H9 (cell line): ENCODE data around the gene SEC23A. TPM values are rescaled to one million over a fixed set of nuclear protein-coding genes. Genes with fewer than 3 reads are reported as not detected.

Experiments used
- DNase-seq: peaks from one replicate; pipeline ENCODE4 v3.0.0-alpha.2; 2017
- H2AFZ ChIP-seq: one replicate; pipeline ENCODE4 v1.6.1; 2013; ENCODE audit warnings: mild to moderate bottlenecking, low read length, control low read depth, moderate library complexity
- H2AK5ac ChIP-seq: 2 replicates; pipeline ENCODE4 v1.6.1; 2013; ENCODE audit warnings: low read length, control low read depth, mixed read lengths; ENCODE audit not compliant: insufficient read length
- H2BK120ac ChIP-seq: one replicate; pipeline ENCODE4 v1.6.1; 2013; ENCODE audit warnings: low read depth, mild to moderate bottlenecking, low read length, control low read depth, inconsistent platforms; ENCODE audit not compliant: poor library complexity, severe bottlenecking
- H2BK12ac ChIP-seq: 2 replicates; pipeline ENCODE4 v1.6.1; 2013; ENCODE audit warnings: low read length, control low read depth, mixed read lengths, low read depth; ENCODE audit not compliant: insufficient read length
- H2BK15ac ChIP-seq: 2 replicates; pipeline ENCODE4 v1.6.1; 2013; ENCODE audit warnings: low read depth, low read length, control low read depth
- H2BK20ac ChIP-seq: one replicate; pipeline ENCODE4 v1.6.1; 2013; ENCODE audit warnings: low read depth, mild to moderate bottlenecking, low read length, control low read depth, inconsistent platforms; ENCODE audit not compliant: poor library complexity, severe bottlenecking
- H2BK5ac ChIP-seq: 2 replicates; pipeline ENCODE4 v1.6.1; 2013; ENCODE audit warnings: low read length, control low read depth, mixed read lengths; ENCODE audit not compliant: insufficient read length
- H3K14ac ChIP-seq: 2 replicates; pipeline ENCODE4 v1.6.1; 2013; ENCODE audit warnings: low read length, control low read depth; ENCODE audit not compliant: insufficient read depth
- H3K18ac ChIP-seq: 2 replicates; pipeline ENCODE4 v1.6.1; 2013; ENCODE audit warnings: low read depth, mild to moderate bottlenecking, mixed read lengths, low read length, control low read depth; ENCODE audit not compliant: insufficient read length
- H3K23ac ChIP-seq: 2 replicates; pipeline ENCODE4 v1.6.1; 2013; ENCODE audit warnings: low read length, control low read depth, mixed read lengths, low read depth; ENCODE audit not compliant: insufficient read length
- H3K23me2 ChIP-seq: 2 replicates; pipeline ENCODE4 v1.6.1; 2013; ENCODE audit warnings: low read depth, mild to moderate bottlenecking, mixed read lengths, low read length, control low read depth; ENCODE audit not compliant: insufficient read length, poor library complexity, severe bottlenecking
- H3K27ac ChIP-seq: 2 replicates; pipeline ENCODE4 v1.5.1; 2013; ENCODE audit warnings: low read length, control low read depth, mixed read lengths, low read depth; ENCODE audit not compliant: insufficient read length
- H3K27me3 ChIP-seq: 2 replicates; pipeline ENCODE4 v1.6.1; 2013; ENCODE audit warnings: low read length, control low read depth, inconsistent platforms; ENCODE audit not compliant: insufficient read depth
- H3K4ac ChIP-seq: 2 replicates; pipeline ENCODE4 v1.6.1; 2013; ENCODE audit warnings: low read depth, mild to moderate bottlenecking, control low read depth, inconsistent platforms, low read length, moderate library complexity
- H3K4me1 ChIP-seq: 2 replicates; pipeline ENCODE4 v1.6.1; 2013; ENCODE audit warnings: low read length, control low read depth, inconsistent platforms; ENCODE audit not compliant: insufficient read depth
- H3K4me2 ChIP-seq: 2 replicates; pipeline ENCODE4 v1.6.1; 2013; ENCODE audit warnings: low read length, control low read depth, mixed read lengths; ENCODE audit not compliant: insufficient read length, insufficient read depth
- H3K56ac ChIP-seq: 2 replicates; pipeline ENCODE4 v1.6.1; 2013; ENCODE audit warnings: low read depth, mild to moderate bottlenecking, mixed read lengths, low read length, control low read depth; ENCODE audit not compliant: insufficient read length
- H3K79me1 ChIP-seq: 2 replicates; pipeline ENCODE4 v1.6.1; 2013; ENCODE audit warnings: low read depth, mild to moderate bottlenecking, moderate library complexity, low read length, control low read depth, inconsistent platforms; ENCODE audit not compliant: insufficient read depth, poor library complexity, severe bottlenecking
- H3K79me2 ChIP-seq: 2 replicates; pipeline ENCODE4 v1.6.1; 2013; ENCODE audit warnings: low read length, control low read depth, inconsistent platforms; ENCODE audit not compliant: insufficient read depth
- H3K9ac ChIP-seq: 2 replicates; pipeline ENCODE4 v1.6.1; 2013; ENCODE audit warnings: low read length, control low read depth, mixed read lengths; ENCODE audit not compliant: insufficient read length; ENCODE audit errors: extremely low read depth
- H3K9me3 ChIP-seq: one replicate; pipeline ENCODE4 v1.6.1; 2013; ENCODE audit warnings: low read depth, low read length, inconsistent platforms; ENCODE audit not compliant: control insufficient read depth
- H3T11ph ChIP-seq: one replicate; pipeline ENCODE4 v1.6.1; 2013; ENCODE audit warnings: mild to moderate bottlenecking, low read length, control low read depth, inconsistent platforms
- H4K20me1 ChIP-seq: one replicate; pipeline ENCODE4 v1.6.1; 2013; ENCODE audit not compliant: control insufficient read depth, insufficient read length, insufficient read depth
- H4K5ac ChIP-seq: 2 replicates; pipeline ENCODE4 v1.6.1; 2013; ENCODE audit warnings: low read depth, mild to moderate bottlenecking, mixed read lengths, low read length, control low read depth; ENCODE audit not compliant: insufficient read length
- H4K8ac ChIP-seq: replicated peaks from 2 replicates; pipeline ENCODE4 v1.6.1; 2013; ENCODE audit warnings: low read length, control low read depth, mixed read lengths, low read depth; ENCODE audit not compliant: insufficient read length
- H4K91ac ChIP-seq: 2 replicates; pipeline ENCODE4 v1.6.1; 2013; ENCODE audit warnings: low read depth, mild to moderate bottlenecking, moderate library complexity, mixed read lengths, low read length, control low read depth; ENCODE audit not compliant: insufficient read length
- H3K27ac Mint-ChIP-seq, 3 experiments: 2 replicates in 2 of 3; 3 replicates in 1 of 3; pipeline ENCODE4 v1.8.0; 2020 to 2021; ENCODE audit warnings: mixed read lengths in 3 of 3, mild to moderate bottlenecking in 1 of 3, moderate library complexity in 1 of 3
- H3K27me3 Mint-ChIP-seq: 2 replicates; pipeline ENCODE4 v1.8.0; 2021; ENCODE audit warnings: low read depth, mild to moderate bottlenecking, moderate library complexity, mixed read lengths
- H3K36me3 Mint-ChIP-seq, 3 experiments: 2 replicates in 2 of 3; 3 replicates in 1 of 3; pipeline ENCODE4 v1.8.0; 2020 to 2021; ENCODE audit warnings: low read depth in 3 of 3, mixed read lengths in 3 of 3; ENCODE audit not compliant: insufficient read depth in 1 of 3
- H3K4me1 Mint-ChIP-seq, 2 experiments: 2 replicates each; pipeline ENCODE4 v1.8.0; 2020; ENCODE audit warnings: mixed read lengths in 2 of 2
- H3K4me3 Mint-ChIP-seq, 2 experiments: 2 replicates in 1 of 2; 3 replicates in 1 of 2; pipeline ENCODE4 v1.8.0; 2020 to 2021; ENCODE audit warnings: mild to moderate bottlenecking in 2 of 2, mixed read lengths in 2 of 2, moderate library complexity in 1 of 2
- H3K9me3 Mint-ChIP-seq, 2 experiments: 2 replicates in 1 of 2; 3 replicates in 1 of 2; pipeline ENCODE4 v1.8.0; 2020; ENCODE audit warnings: mild to moderate bottlenecking in 2 of 2, mixed read lengths in 2 of 2, moderate library complexity in 1 of 2
- WGBS: extraction: QIAGEN DNeasy Blood & Tissue Kit; methylation state at CpG from one replicate; pipeline ENCODE4 v1.1.7; 2013; ENCODE audit warnings: missing lambda C conversion rate, low lambda C conversion rate, mixed read lengths; ENCODE audit not compliant: insufficient read length; ENCODE audit errors: extremely low coverage; 5-methylcytosine and 5-hydroxymethylcytosine counted together
- total RNA-seq: library from RNA; stranded (reverse); gene quantifications from 2 replicates; pipeline ENCODE4 v1.2.1, GENCODE V29; 2021
- TF ChIP-seq, protein P1 (sequence below): fragments of 200-600 bp; sonication (generic); conservative IDR thresholded peaks from 3 replicates; pipeline ENCODE4 v1.8.0; 2021; ENCODE audit warnings: antibody characterized with exemption, mild to moderate bottlenecking

Gene SEC23A
- total RNA-seq, 1 experiment from 2014 or later = 55.3 TPM

DNA sequence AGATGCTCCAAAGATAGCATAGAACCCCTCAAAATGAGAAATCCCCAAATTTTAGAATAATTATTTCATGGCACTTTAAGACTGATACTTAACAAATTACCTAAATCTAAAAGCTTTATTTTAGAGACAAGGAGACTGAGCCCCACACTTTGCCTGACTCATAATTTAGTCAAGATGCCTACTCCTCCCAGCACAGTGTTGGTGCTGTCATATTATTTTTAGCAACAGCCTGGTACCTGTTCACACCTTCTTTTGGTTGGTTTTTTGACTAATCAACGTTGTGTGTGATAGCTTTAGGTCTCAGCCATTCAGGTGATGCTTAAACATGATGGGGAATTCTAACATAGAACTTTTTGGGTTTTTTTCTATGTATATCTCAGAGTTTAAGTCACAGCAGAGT is 120.2 kb downstream of the SEC23A start:
- Histone ChIP-seq H3K79me1 (no peaks in the 10 kb centered on the region), H4K8ac (no peak overlapping the region), H3K9me3 (no peaks in the 10 kb centered on the region), H3K4me2 (no peak overlapping the region), H2BK5ac (no peak overlapping the region), H3K79me2 (no peaks in the 10 kb centered on the region), H2BK15ac (no peak overlapping the region), H3K27me3 (no peaks in the 10 kb centered on the region), H2AK5ac (no peak overlapping the region), H3K4me1 (no peaks in the 10 kb centered on the region), H3K23me2 (no peaks in the 10 kb centered on the region), H4K20me1 (no peaks in the 10 kb centered on the region), H2BK20ac (no peak overlapping the region), H3K14ac (no peak overlapping the region), H2BK12ac (no peak overlapping the region), H3K23ac (no peak overlapping the region), H2AFZ (no peak overlapping the region), H2BK120ac (no peak overlapping the region), H3T11ph (no peak overlapping the region), H3K56ac (no peak overlapping the region), H4K5ac (no peak overlapping the region), H3K27ac (no peak overlapping the region), H3K4ac (no peak overlapping the region), H4K91ac (no peak overlapping the region), H3K9ac (no peak overlapping the region), H3K18ac (no peak overlapping the region)
- WGBS = no CpG with 5 or more reads among the region's 1 CpG
- Mint-ChIP-seq H3K36me3 (no peaks in the 10 kb centered on the region), H3K9me3 (peaks cover under 1 to 3% of the 10 kb centered on the region in 2 experiments; a peak in 3 of 5 replicates), H3K4me3 (no peak overlapping the region), H3K27ac (no peak overlapping the region), H3K4me1 (peaks cover 0 to 3% of the 10 kb centered on the region in 2 experiments; a peak in 2 of 4 replicates), H3K27me3 (peaks cover 4% of the 10 kb centered on the region; the same call in 1 of the 2 replicates)
- DNase-seq = no peak
- TF ChIP-seq, protein P1, sequence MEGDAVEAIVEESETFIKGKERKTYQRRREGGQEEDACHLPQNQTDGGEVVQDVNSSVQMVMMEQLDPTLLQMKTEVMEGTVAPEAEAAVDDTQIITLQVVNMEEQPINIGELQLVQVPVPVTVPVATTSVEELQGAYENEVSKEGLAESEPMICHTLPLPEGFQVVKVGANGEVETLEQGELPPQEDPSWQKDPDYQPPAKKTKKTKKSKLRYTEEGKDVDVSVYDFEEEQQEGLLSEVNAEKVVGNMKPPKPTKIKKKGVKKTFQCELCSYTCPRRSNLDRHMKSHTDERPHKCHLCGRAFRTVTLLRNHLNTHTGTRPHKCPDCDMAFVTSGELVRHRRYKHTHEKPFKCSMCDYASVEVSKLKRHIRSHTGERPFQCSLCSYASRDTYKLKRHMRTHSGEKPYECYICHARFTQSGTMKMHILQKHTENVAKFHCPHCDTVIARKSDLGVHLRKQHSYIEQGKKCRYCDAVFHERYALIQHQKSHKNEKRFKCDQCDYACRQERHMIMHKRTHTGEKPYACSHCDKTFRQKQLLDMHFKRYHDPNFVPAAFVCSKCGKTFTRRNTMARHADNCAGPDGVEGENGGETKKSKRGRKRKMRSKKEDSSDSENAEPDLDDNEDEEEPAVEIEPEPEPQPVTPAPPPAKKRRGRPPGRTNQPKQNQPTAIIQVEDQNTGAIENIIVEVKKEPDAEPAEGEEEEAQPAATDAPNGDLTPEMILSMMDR = no peak
